Naive thymus-derived CD4-positive, alpha-beta T cell (primary cell): ENCODE results near the gene TGOLN2. TPM values are rescaled to one million over a fixed set of nuclear protein-coding genes. Genes with fewer than 3 reads are reported as not detected.
A peak's percentile ranks its signal among the peaks of the same experiment; 100 is the strongest.

Experiments used
- ATAC-seq: fragments of 150-1000 bp; cut with Tn5 transposase; 2 replicates; pipeline ENCODE4 v1.10.0; 2021; ENCODE audit warnings: mild to moderate bottlenecking, moderate library complexity
- CTCF ChIA-PET: fragments of 350-600 bp; sonication (Branson Sonifier 250); formaldehyde crosslinking; loops from one replicate; lab custom pipeline; 2021; ENCODE audit warnings: antibody characterized with exemption; lab: Charles Lee
- POLR2A ChIA-PET: fragments of 350-600 bp; sonication (Branson Sonifier 250); formaldehyde crosslinking; loops from one replicate; lab custom pipeline; 2021; ENCODE audit warnings: antibody characterized with exemption, inconsistent platforms; lab: Charles Lee
- DNase-seq, 9 donors: peaks; one replicate each; pipeline versions ENCODE4 v3.0.0 to v3.0.0-alpha.2; 2020 to 2022; ENCODE audit warnings: mixed read lengths in 1 of 9
- H3K27ac ChIP-seq: one replicate; pipeline ENCODE4 v1.7.0; 2013; ENCODE audit warnings: mild to moderate bottlenecking, low read depth, low read length, moderate library complexity
- H3K27me3 ChIP-seq, 2 donors: one replicate each; pipeline ENCODE4 v1.7.0; 2013; ENCODE audit warnings: low read length in 2 of 2, mild to moderate bottlenecking in 2 of 2, moderate library complexity in 2 of 2; ENCODE audit not compliant: control insufficient read depth in 2 of 2, insufficient read depth in 2 of 2
- H3K36me3 ChIP-seq, 3 experiments: 1 replicate in 2 of 3; 2 replicates in 1 of 3; pipeline ENCODE4 v1.7.0; 2013; ENCODE audit warnings: low read length in 3 of 3, mild to moderate bottlenecking in 3 of 3, moderate library complexity in 1 of 3; ENCODE audit not compliant: insufficient read depth in 3 of 3, control insufficient read depth in 2 of 3
- H3K4me1 ChIP-seq, 2 donors: one replicate each; pipeline ENCODE4 v1.7.0; 2013; ENCODE audit warnings: low read length in 2 of 2, mild to moderate bottlenecking in 2 of 2, moderate library complexity in 1 of 2; ENCODE audit not compliant: control insufficient read depth in 2 of 2, insufficient read depth in 2 of 2
- H3K4me3 ChIP-seq: 2 replicates; pipeline ENCODE4 v1.7.0; 2013; ENCODE audit warnings: mild to moderate bottlenecking, low read length
- H3K9me3 ChIP-seq, 3 experiments: 1 replicate in 2 of 3; 2 replicates in 1 of 3; pipeline ENCODE4 v1.7.0; 2013; ENCODE audit warnings: low read length in 3 of 3; ENCODE audit not compliant: control insufficient read depth in 2 of 3
- H3K27ac Mint-ChIP-seq, 9 donors: one replicate each; pipeline ENCODE4 v1.8.0; 2020 to 2022; ENCODE audit warnings: mixed read lengths in 9 of 9, mild to moderate bottlenecking in 8 of 9, moderate library complexity in 5 of 9, inconsistent platforms in 2 of 9
- H3K27me3 Mint-ChIP-seq, 5 donors: one replicate each; pipeline ENCODE4 v1.8.0; 2021 to 2022; ENCODE audit warnings: mixed read lengths in 5 of 5, mild to moderate bottlenecking in 1 of 5
- H3K36me3 Mint-ChIP-seq, 5 donors: one replicate each; pipeline ENCODE4 v1.8.0; 2020 to 2022; ENCODE audit warnings: mixed read lengths in 5 of 5, mild to moderate bottlenecking in 3 of 5, inconsistent platforms in 1 of 5
- H3K4me1 Mint-ChIP-seq, 7 donors: one replicate each; pipeline ENCODE4 v1.8.0; 2020 to 2022; ENCODE audit warnings: mixed read lengths in 7 of 7, mild to moderate bottlenecking in 3 of 7, inconsistent platforms in 1 of 7
- H3K4me3 Mint-ChIP-seq, 10 donors: one replicate each; pipeline ENCODE4 v1.8.0; 2020 to 2022; ENCODE audit warnings: mild to moderate bottlenecking in 10 of 10, mixed read lengths in 10 of 10, moderate library complexity in 6 of 10, inconsistent platforms in 2 of 10
- H3K9me3 Mint-ChIP-seq, 11 donors: one replicate each; pipeline ENCODE4 v1.8.0; 2020 to 2022; ENCODE audit warnings: mixed read lengths in 11 of 11, mild to moderate bottlenecking in 4 of 11, inconsistent platforms in 1 of 11, moderate library complexity in 1 of 11
- intact Hi-C, 2 donors: fragments of 100-400 bp; cut with micrococcal nuclease; formaldehyde crosslinking; loops; one replicate each; pipeline ENCODE4 v1.15.1; 2023
- polyA plus RNA-seq, 2 donors: library from polyadenylated mRNA; unstranded; fragments of 300-500 nt; fragmentation: Illumina TruSeq; gene quantifications; one replicate each; pipeline ENCODE4 v1.2.3, GENCODE V29; 2021
- total RNA-seq, 6 experiments: library from RNA in 5 of 6; stranded (reverse) in 5 of 6; gene quantifications; 1 replicate in 5 of 6; 2 replicates in 1 of 6; pipeline ENCODE4 v1.2.3 and lab custom pipeline; 2021 to 2026

TGOLN2 gene
- total and polyA plus RNA-seq, 7 experiments from 2014 or later = 75.7 to 200 (median 145) TPM

GRCh38 chr2:85302121-85302520, 25.7 kb downstream of the TGOLN2 start:
- CTCF ChIA-PET = interaction anchor here (1.3 kb wide), 1 partner anchor 18 kb away, joined by 3 read pairs; no protein-coding TSS in a partner anchor
- no peak overlapping the region for H3K27ac Mint-ChIP-seq

GRCh38 chr2:85291425-85292023, 36.3 kb downstream of the TGOLN2 start:
- Histone ChIP-seq H3K4me1 (peaks cover 5 to 9% of the 10 kb centered on the region in 2 donors), H3K9me3 (no peaks in the 10 kb centered on the region), H3K27ac (no peak overlapping the region), H3K36me3 (no peaks in the 10 kb centered on the region), H3K27me3 (no peaks in the 10 kb centered on the region), H3K4me3 (peak overlapping the region; percentile 31)
- ATAC-seq (peak; percentile 66), DNase-seq (peak in 6 of 9 donors; percentile 30 to 59 (median 46))
- peaks cover 11 to 28% (median 21%) of the 10 kb centered on the region in 7 donors for H3K4me1 Mint-ChIP-seq
- peak overlapping the region; percentile 52 to 81 (median 68) for H3K4me3 Mint-ChIP-seq
- CTCF ChIA-PET = interaction anchor here (1.3 to 1.8 kb wide), 2 partner anchors 9 to 366 kb away, joined by 4 to 5 read pairs; no protein-coding TSS in a partner anchor
- H3K27me3 Mint-ChIP-seq = peaks cover 0 to 4% (median 0%) of the 10 kb centered on the region in 5 donors
- peaks cover 0 to 5% (median 0%) of the 10 kb centered on the region in 11 donors for H3K9me3 Mint-ChIP-seq
- POLR2A ChIA-PET = interaction anchor here (0.9 to 2.3 kb wide), 4 partner anchors 15 to 63 kb away, joined by 3 to 9 read pairs (median 3); partner anchors contain the start of genes ELMOD3, RETSAT and TGOLN2
- H3K36me3 Mint-ChIP-seq = no peaks in the 10 kb centered on the region
- intact Hi-C loops = loop anchor here in 1 of 2 donors (2.0 kb wide), 1 partner anchor 365 kb away; no protein-coding TSS in a partner anchor
- H3K27ac Mint-ChIP-seq = peak overlapping the region; percentile 80 to 96 (median 88)

More at GRCh38 chr2:85302121-85302520, 25.7 kb downstream of the TGOLN2 start:
- no peaks in the 10 kb centered on the region for H3K27me3 ChIP-seq
- no peaks in the 10 kb centered on the region for H3K36me3 ChIP-seq
- ATAC-seq (no peak), DNase-seq (no peak)
- H3K4me1 ChIP-seq = no peaks in the 10 kb centered on the region
- Mint-ChIP-seq H3K27me3 (peaks cover 0 to 23% (median 0%) of the 10 kb centered on the region in 5 donors), H3K36me3 (no peaks in the 10 kb centered on the region), H3K9me3 (no peaks in the 10 kb centered on the region), H3K4me1 (peaks cover 7 to 22% (median 14%) of the 10 kb centered on the region in 7 donors), H3K4me3 (no peak overlapping the region)
- no peak overlapping the region for H3K27ac ChIP-seq
- H3K9me3 ChIP-seq = no peaks in the 10 kb centered on the region
- no peak overlapping the region for H3K4me3 ChIP-seq
- intact Hi-C loops = no loop called here
- POLR2A ChIA-PET = interaction anchor here (9.5 kb wide), 1 partner anchor 20 kb away, joined by 220 read pairs; the partner anchor contains the start of gene TGOLN2

GRCh38 chr2:85288244-85288725, 39.5 kb downstream of the TGOLN2 start:
- H3K27me3 ChIP-seq = no peaks in the 10 kb centered on the region
- H3K27ac Mint-ChIP-seq = no peak overlapping the region
- no peak overlapping the region for H3K27ac ChIP-seq
- ChIA-PET CTCF (interaction anchor here (0.9 to 1.2 kb wide), 3 partner anchors 12 to 23 kb away, joined by 3 to 4 read pairs (median 3); no protein-coding TSS in a partner anchor), POLR2A (no interaction called here)
- H3K27me3 Mint-ChIP-seq = no peaks in the 10 kb centered on the region
- H3K36me3 ChIP-seq = no peaks in the 10 kb centered on the region
- no peak for ATAC-seq
- intact Hi-C loops = loop anchor here in 1 of 2 donors (5.0 kb wide), 2 partner anchors 156 to 791 kb away; partner anchors contain the start of gene TCF7L1
- no peak for DNase-seq
- H3K4me1 ChIP-seq = peaks cover 5 to 9% of the 10 kb centered on the region in 2 donors
- no peak overlapping the region for H3K4me3 Mint-ChIP-seq
- H3K36me3 Mint-ChIP-seq = no peaks in the 10 kb centered on the region
- H3K4me3 ChIP-seq = no peak overlapping the region
- H3K9me3 Mint-ChIP-seq = peaks cover 0 to 5% (median 0%) of the 10 kb centered on the region in 11 donors
- H3K4me1 Mint-ChIP-seq = peaks cover 14 to 31% (median 25%) of the 10 kb centered on the region in 7 donors
- H3K9me3 ChIP-seq = no peaks in the 10 kb centered on the region

GRCh38 chr2:85287721-85288120, 40.1 kb downstream of the TGOLN2 start:
- Histone ChIP-seq H3K27me3 (no peaks in the 10 kb centered on the region), H3K27ac (no peak overlapping the region), H3K4me3 (no peak overlapping the region), H3K36me3 (no peaks in the 10 kb centered on the region), H3K9me3 (no peaks in the 10 kb centered on the region), H3K4me1 (peaks cover 5 to 9% of the 10 kb centered on the region in 2 donors)
- Mint-ChIP-seq H3K4me1 (peaks cover 14 to 30% (median 25%) of the 10 kb centered on the region in 7 donors), H3K36me3 (no peaks in the 10 kb centered on the region), H3K27me3 (no peaks in the 10 kb centered on the region), H3K4me3 (no peak overlapping the region), H3K27ac (peak overlapping the region in 1 of 9 donors; percentile 85), H3K9me3 (peaks cover 0 to 5% (median 0%) of the 10 kb centered on the region in 11 donors)
- POLR2A ChIA-PET = interaction anchor here (1.3 kb wide), 1 partner anchor 39 kb away, joined by 3 read pairs; no protein-coding TSS in a partner anchor
- ATAC-seq (no peak), DNase-seq (no peak)
- CTCF ChIA-PET = interaction anchor here (0.7 to 1.2 kb wide), 3 partner anchors 9 to 22 kb away, joined by 3 to 4 read pairs (median 3); no protein-coding TSS in a partner anchor
- intact Hi-C loops = loop anchor here in 1 of 2 donors (5.0 kb wide), 2 partner anchors 155 to 790 kb away; partner anchors contain the start of gene TCF7L1

- H3K27me3 ChIP-seq = no peaks in the 10 kb centered on the region
- H3K4me3 Mint-ChIP-seq = peak overlapping the region in 8 of 10 donors; percentile 15 to 81 (median 34)
- POLR2A ChIA-PET = interaction anchor here (1.3 kb wide), 1 partner anchor 40 kb away, joined by 3 read pairs; no protein-coding TSS in a partner anchor
- H3K9me3 Mint-ChIP-seq = peaks cover 0 to 5% (median 0%) of the 10 kb centered on the region in 11 donors
- H3K4me3 ChIP-seq = no peak overlapping the region
- H3K36me3 ChIP-seq = no peaks in the 10 kb centered on the region
- no peak for ATAC-seq
- CTCF ChIA-PET = interaction anchor here (0.7 to 3.8 kb wide), 5 partner anchors 9 to 21 kb away, joined by 3 to 16 read pairs (median 4); no protein-coding TSS in a partner anchor
- H3K27me3 Mint-ChIP-seq = no peaks in the 10 kb centered on the region
- peaks cover 5 to 9% of the 10 kb centered on the region in 2 donors for H3K4me1 ChIP-seq
- H3K36me3 Mint-ChIP-seq = no peaks in the 10 kb centered on the region
- intact Hi-C loops = loop anchor here in 1 of 2 donors (5.0 kb wide), 2 partner anchors 155 to 790 kb away; partner anchors contain the start of gene TCF7L1
- peaks cover 14 to 30% (median 25%) of the 10 kb centered on the region in 7 donors for H3K4me1 Mint-ChIP-seq
- H3K9me3 ChIP-seq = no peaks in the 10 kb centered on the region
- no peak for DNase-seq
- H3K27ac Mint-ChIP-seq = peak overlapping the region; percentile 19 to 85 (median 66)
- H3K27ac ChIP-seq = no peak overlapping the region
Observed at GRCh38 chr2:85286918-85287317, 40.9 kb downstream of the TGOLN2 start.

- Histone ChIP-seq H3K4me3 (no peak overlapping the region), H3K27ac (no peak overlapping the region), H3K4me1 (no peaks in the 10 kb centered on the region), H3K36me3 (no peaks in the 10 kb centered on the region), H3K27me3 (no peaks in the 10 kb centered on the region), H3K9me3 (no peaks in the 10 kb centered on the region)
- no peaks in the 10 kb centered on the region for H3K9me3 Mint-ChIP-seq
- CTCF ChIA-PET = interaction anchor here (0.5 to 3.8 kb wide), 2 partner anchors 18 to 170 kb away, joined by 4 to 16 read pairs; no protein-coding TSS in a partner anchor
- ATAC-seq (no peak), DNase-seq (no peak)
- POLR2A ChIA-PET = interaction anchor here (0.8 kb wide), 1 partner anchor 42 kb away, joined by 3 read pairs; no protein-coding TSS in a partner anchor
- H3K27me3 Mint-ChIP-seq = peaks cover 0 to 2% (median 0%) of the 10 kb centered on the region in 5 donors
- H3K4me1 Mint-ChIP-seq = peaks cover 5 to 15% (median 10%) of the 10 kb centered on the region in 7 donors
- no peaks in the 10 kb centered on the region for H3K36me3 Mint-ChIP-seq
- intact Hi-C loops = no loop called here
- no peak overlapping the region for H3K27ac Mint-ChIP-seq
- no peak overlapping the region for H3K4me3 Mint-ChIP-seq
Observed at GRCh38 chr2:85283641-85284040, 44.1 kb downstream of the TGOLN2 start.
